Smooth muscle cell (in vitro differentiated cells): ENCODE data around the gene OSBPL5. TPM values are rescaled to one million over a fixed set of nuclear protein-coding genes. Genes with fewer than 3 reads are reported as not detected.

Experiments
- DNase-seq: peaks from one replicate; lab custom pipeline; 2025; ENCODE audit not compliant: unreplicated experiment; lab: John Stamatoyannopoulos, UW
- H2AFZ ChIP-seq: fragments of 200-600 bp; sonication (generic); 2 replicates; pipeline ENCODE4 v1.6.0; 2016; ENCODE audit warnings: antibody characterized with exemption, low read depth, mild to moderate bottlenecking
- H3F3A ChIP-seq: fragments of 200-600 bp; sonication (generic); 2 replicates; pipeline ENCODE4 v1.6.0; 2017; ENCODE audit warnings: antibody characterized with exemption, low read depth
- H3K27ac ChIP-seq: fragments of 200-600 bp; sonication (generic); 2 replicates; pipeline ENCODE4 v1.5.1; 2016; ENCODE audit warnings: low read depth, mild to moderate bottlenecking
- H3K27me3 ChIP-seq: fragments of 200-600 bp; sonication (generic); 2 replicates; pipeline ENCODE4 v1.6.1; 2016; ENCODE audit warnings: low read depth, mild to moderate bottlenecking
- H3K36me3 ChIP-seq: fragments of 200-600 bp; sonication (generic); 2 replicates; pipeline ENCODE4 v1.5.1; 2016; ENCODE audit warnings: low read depth
- H3K4me1 ChIP-seq: fragments of 200-600 bp; sonication (generic); 2 replicates; pipeline ENCODE4 v1.5.1; 2016; ENCODE audit warnings: low read depth
- H3K4me2 ChIP-seq: fragments of 200-600 bp; sonication (generic); 2 replicates; pipeline ENCODE4 v1.6.0; 2016; ENCODE audit warnings: mild to moderate bottlenecking
- H3K4me3 ChIP-seq: fragments of 200-600 bp; sonication (generic); 2 replicates; pipeline ENCODE4 v1.5.1; 2016; ENCODE audit warnings: mild to moderate bottlenecking
- H3K79me2 ChIP-seq: fragments of 200-600 bp; sonication (generic); 2 replicates; pipeline ENCODE4 v1.6.0; 2016; ENCODE audit warnings: low read depth, mild to moderate bottlenecking
- H3K9ac ChIP-seq: fragments of 200-600 bp; sonication (generic); 2 replicates; pipeline ENCODE4 v1.6.0; 2016; ENCODE audit warnings: low read depth
- H3K9me3 ChIP-seq: fragments of 200-600 bp; sonication (generic); replicated peaks from 2 replicates; pipeline ENCODE4 v1.5.1; 2016; ENCODE audit warnings: low read depth
- H4K20me1 ChIP-seq: fragments of 200-600 bp; sonication (generic); 2 replicates; pipeline ENCODE4 v1.6.0; 2016; ENCODE audit warnings: low read depth
- CTCF ChIP-seq: fragments of 200-600 bp; sonication (generic); IDR thresholded peaks from 2 replicates; pipeline ENCODE4 v1.5.1; 2017; ENCODE audit warnings: borderline replicate concordance, mild to moderate bottlenecking, antibody characterized with exemption; ENCODE audit not compliant: insufficient read depth, poor library complexity, severe bottlenecking
- WGBS: methylation state at CpG from one replicate; pipeline ENCODE4 v1.1.7; 2016; ENCODE audit warnings: low lambda C conversion rate; 5-methylcytosine and 5-hydroxymethylcytosine counted together
- polyA plus RNA-seq: library from polyadenylated mRNA; unstranded; fragments of >200 nt; fragmentation: Nextera tagmentation; extraction: Ambion mirVana; gene quantifications from 2 replicates; pipeline ENCODE4 v1.2.1, GENCODE V29; 2016
- total RNA-seq: library from RNA; depleted of rRNA; stranded (reverse); fragments of >200 nt; gene quantifications from 2 replicates; pipeline ENCODE4 v1.2.3, GENCODE V29; 2014

OSBPL5 gene
- total and polyA plus RNA-seq, 2 experiments from 2014 or later: 27.3 to 43.4 TPM

DNA sequence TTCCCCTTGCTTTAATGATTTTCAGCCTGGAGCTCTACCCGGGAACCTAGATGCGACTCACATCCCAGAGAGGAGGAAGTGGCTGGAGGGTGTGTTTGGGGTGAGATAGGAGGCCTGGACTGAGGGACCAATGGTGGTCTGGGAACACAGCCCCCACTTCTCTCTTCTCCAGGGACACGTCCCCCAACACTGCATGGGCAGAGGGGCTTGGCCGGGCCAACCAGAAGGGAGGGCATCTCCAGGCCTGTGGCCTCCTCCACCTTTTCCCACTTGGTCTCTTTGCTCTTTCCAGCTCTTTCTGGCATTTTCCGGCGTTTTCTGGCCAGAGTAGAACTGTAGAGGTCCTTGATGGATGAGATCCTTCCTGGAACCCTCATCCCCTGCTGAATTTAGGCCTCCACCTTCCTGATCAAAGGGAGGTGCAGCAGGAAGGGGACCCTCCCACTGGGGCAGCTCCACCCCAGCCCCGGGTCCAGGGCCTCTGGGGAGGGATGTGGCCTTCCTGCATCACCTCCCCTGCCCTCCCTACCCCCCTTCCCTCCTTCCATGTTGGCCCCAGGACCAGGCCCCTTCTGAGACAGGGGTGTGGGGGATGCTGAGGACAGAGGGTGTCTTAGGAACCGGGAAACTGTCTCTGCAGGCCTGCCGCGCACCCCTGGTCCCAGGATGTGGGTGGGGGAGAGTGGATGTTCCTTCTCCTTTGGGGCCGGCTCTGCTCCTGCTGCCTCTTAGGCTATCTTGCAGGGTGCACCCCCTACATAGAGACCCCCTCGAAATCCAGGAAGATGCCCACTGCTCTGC, 29.1 kb upstream of the OSBPL5 start:
- H3K27ac ChIP-seq: no peak overlapping the region
- peaks cover 4% of the 10 kb centered on the region for H3K4me1 ChIP-seq
- no peaks in the 10 kb centered on the region for H3K9me3 ChIP-seq
- 82% methylated on average over 10 of the region's 12 CpGs for WGBS
- H3F3A ChIP-seq: no peaks in the 10 kb centered on the region
- DNase-seq: no peak
- TF ChIP-seq CTCF: no peak
- H2AFZ ChIP-seq: no peak overlapping the region
- no peaks in the 10 kb centered on the region for H3K79me2 ChIP-seq
- H3K9ac ChIP-seq: no peak overlapping the region
- no peaks in the 10 kb centered on the region for H4K20me1 ChIP-seq
- no peaks in the 10 kb centered on the region for H3K27me3 ChIP-seq
- H3K4me3 ChIP-seq: no peak overlapping the region
- H3K36me3 ChIP-seq: no peaks in the 10 kb centered on the region
- H3K4me2 ChIP-seq: no peak overlapping the region

DNA sequence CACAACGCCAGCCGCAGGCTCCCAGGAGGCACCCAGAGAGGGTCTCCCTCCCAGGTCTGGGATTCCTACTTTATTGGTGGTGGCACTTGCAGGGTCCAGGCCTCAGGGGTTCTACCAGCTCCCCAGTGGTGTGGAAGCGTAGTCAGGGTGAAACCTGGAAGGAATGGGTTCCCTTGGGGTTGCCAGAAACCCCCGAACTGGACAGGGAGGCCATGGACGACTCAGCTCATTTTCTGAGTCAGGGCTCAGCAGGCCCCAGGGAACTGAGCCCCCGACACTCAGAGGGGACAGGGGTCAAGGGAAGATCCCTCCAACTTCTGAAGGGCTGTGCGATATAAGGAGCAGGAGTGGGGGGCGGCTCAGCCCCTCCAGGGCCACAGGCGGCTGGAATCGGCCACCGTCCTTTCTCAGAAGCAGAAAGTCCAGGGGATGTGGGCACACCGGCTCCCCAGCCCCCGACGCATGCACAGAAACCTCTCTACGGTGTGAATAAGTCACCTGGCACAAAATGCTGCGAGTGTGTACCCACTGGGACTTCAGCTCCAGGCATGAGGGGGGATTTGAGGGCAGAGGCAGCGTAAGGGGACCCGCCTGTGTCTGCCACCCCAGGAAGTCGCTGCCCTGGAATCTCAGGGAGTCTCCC, 28.4 kb upstream of the OSBPL5 start:
- Histone ChIP-seq H3K9ac (no peak overlapping the region), H2AFZ (no peak overlapping the region), H3K79me2 (no peaks in the 10 kb centered on the region), H3K4me2 (no peak overlapping the region), H3F3A (no peaks in the 10 kb centered on the region), H3K9me3 (no peaks in the 10 kb centered on the region), H3K4me3 (no peak overlapping the region), H3K27ac (no peak overlapping the region), H3K36me3 (no peaks in the 10 kb centered on the region), H4K20me1 (no peaks in the 10 kb centered on the region), H3K27me3 (no peaks in the 10 kb centered on the region), H3K4me1 (peaks cover 11% of the 10 kb centered on the region)
- DNase-seq: no peak
- no peak for TF ChIP-seq CTCF
- WGBS: 87% methylated on average over 19 of the region's 19 CpGs

DNA sequence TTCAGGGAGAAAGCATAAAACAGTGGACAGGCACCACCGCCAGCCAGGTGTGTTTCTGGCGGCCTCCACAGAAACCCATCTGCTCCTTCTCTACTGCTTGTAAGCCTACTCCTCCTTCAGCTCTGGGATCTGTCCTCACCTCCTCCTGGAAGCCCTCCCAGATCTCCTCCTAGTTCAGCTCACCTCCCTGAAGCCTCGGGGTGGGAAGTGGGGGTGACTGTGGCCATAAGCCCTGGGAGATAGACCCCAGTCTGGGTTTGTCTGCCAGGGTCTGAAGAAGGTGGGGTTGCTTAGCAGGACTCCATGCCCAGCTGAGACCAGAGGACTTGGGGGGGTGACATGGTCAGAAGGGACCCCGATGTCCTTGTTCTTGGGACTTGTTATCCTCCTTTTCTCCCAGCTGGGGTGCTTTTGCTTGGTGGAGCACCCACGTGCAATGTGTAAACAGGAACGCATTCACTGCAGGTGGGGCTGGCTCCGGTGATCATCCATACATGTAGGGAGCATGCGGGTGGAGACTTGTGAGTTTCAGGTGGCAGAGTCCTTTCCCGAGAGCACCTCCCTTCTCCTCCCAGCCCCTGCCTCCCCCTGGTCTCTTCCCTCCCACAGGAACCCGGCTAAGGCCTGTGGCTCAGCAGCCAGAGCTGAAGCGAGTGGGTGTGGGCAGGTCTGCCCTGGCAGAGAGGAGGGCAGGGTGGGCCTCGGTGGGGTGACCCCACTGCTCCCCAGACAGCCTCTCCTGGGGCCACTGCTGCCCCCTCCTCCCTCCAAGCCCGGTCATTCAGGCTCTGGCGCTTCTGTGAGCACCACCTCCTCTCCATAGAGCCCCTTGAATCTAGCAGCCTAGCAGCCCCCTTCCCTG, 27.6 kb upstream of the OSBPL5 start:
- TF ChIP-seq CTCF: no peak

More for the DNA sequence above, 27.6 kb upstream of the OSBPL5 start:
- 98% methylated on average over 11 of the region's 14 CpGs for WGBS
- Histone ChIP-seq H3K9ac (no peak overlapping the region), H3F3A (no peaks in the 10 kb centered on the region), H3K4me3 (no peak overlapping the region), H2AFZ (no peak overlapping the region), H3K27ac (no peak overlapping the region), H3K9me3 (no peaks in the 10 kb centered on the region), H3K4me1 (peaks cover 11% of the 10 kb centered on the region), H4K20me1 (no peaks in the 10 kb centered on the region), H3K36me3 (no peaks in the 10 kb centered on the region), H3K79me2 (no peaks in the 10 kb centered on the region), H3K4me2 (no peak overlapping the region), H3K27me3 (no peaks in the 10 kb centered on the region)
- no peak for DNase-seq
